Measurements from ENCODE around the gene SLC35F1.

Gene SLC35F1

GRCh38 chr6:118297821-118298220 is 390.8 kb downstream of the SLC35F1 start:
- Histone ChIP-seq H3K4me2 (ENCODE audit: low read length) (no peak overlapping the region), H3K36me3 (ENCODE audit: insufficient read depth, low read length) (no peaks in the 10 kb centered on the region), H3K9me2 (ENCODE audit: low read depth, low read length) (no peaks in the 10 kb centered on the region), H3K9ac (ENCODE audit: low read length) (no peak overlapping the region), H3F3A (ENCODE audit: insufficient read depth, low read length) (no peaks in the 10 kb centered on the region), H3K4me1 (ENCODE audit: insufficient read depth, low read length, severe bottlenecking) (no peaks in the 10 kb centered on the region), H2AFZ (ENCODE audit: low read length) (no peak overlapping the region), H3K27me3 (ENCODE audit: insufficient read depth, low read length) (no peaks in the 10 kb centered on the region), H3K9me3 (ENCODE audit: low read length) (no peaks in the 10 kb centered on the region), H3K4me3 (ENCODE audit: low read depth, low read length, poor library complexity, severe bottlenecking) (no peak overlapping the region), H3K27ac (ENCODE audit: low read depth, low read length, poor library complexity, severe bottlenecking) (no peak overlapping the region), H3K79me2 (ENCODE audit: insufficient read depth, low read length) (no peaks in the 10 kb centered on the region), H4K20me1 (ENCODE audit: insufficient read depth, low read length) (no peaks in the 10 kb centered on the region)
- TF ChIP-seq EZH2 (IDR thresholded peaks at IDR 0.05; ENCODE audit: borderline replicate concordance, low read length) (no peak), CTCF (IDR thresholded peaks at IDR 0.05; ENCODE audit: low read length) (no peak)

GRCh38 chr6:118298476-118299427 is 391.7 kb downstream of the SLC35F1 start:
- Histone ChIP-seq H3K9me3 (ENCODE audit: low read length) (no peaks in the 10 kb centered on the region), H3K27me3 (ENCODE audit: insufficient read depth, low read length) (no peaks in the 10 kb centered on the region), H3K36me3 (ENCODE audit: insufficient read depth, low read length) (no peaks in the 10 kb centered on the region), H3K27ac (ENCODE audit: low read depth, low read length, poor library complexity, severe bottlenecking) (no peak overlapping the region), H4K20me1 (ENCODE audit: insufficient read depth, low read length) (no peaks in the 10 kb centered on the region), H3K4me2 (ENCODE audit: low read length) (no peak overlapping the region), H3K79me2 (ENCODE audit: insufficient read depth, low read length) (no peaks in the 10 kb centered on the region), H2AFZ (ENCODE audit: low read length) (no peak overlapping the region), H3K4me1 (ENCODE audit: insufficient read depth, low read length, severe bottlenecking) (no peaks in the 10 kb centered on the region), H3K9me2 (ENCODE audit: low read depth, low read length) (no peaks in the 10 kb centered on the region), H3K4me3 (ENCODE audit: low read depth, low read length, poor library complexity, severe bottlenecking) (no peak overlapping the region), H3F3A (ENCODE audit: insufficient read depth, low read length) (no peaks in the 10 kb centered on the region), H3K9ac (ENCODE audit: low read length) (no peak overlapping the region)
- TF ChIP-seq EZH2 (IDR thresholded peaks at IDR 0.05; ENCODE audit: borderline replicate concordance, low read length) (no peak), CTCF (IDR thresholded peaks at IDR 0.05; ENCODE audit: low read length) (no peak)

GRCh38 chr6:118299457-118299856 is 392.4 kb downstream of the SLC35F1 start:
- no peaks in the 10 kb centered on the region for H3K9me3 ChIP-seq (ENCODE audit: low read length)
- no peaks in the 10 kb centered on the region for H3K9me2 ChIP-seq (ENCODE audit: low read depth, low read length)
- no peaks in the 10 kb centered on the region for H3F3A ChIP-seq (ENCODE audit: insufficient read depth, low read length)
- no peak overlapping the region for H3K4me2 ChIP-seq (ENCODE audit: low read length)
- no peaks in the 10 kb centered on the region for H3K79me2 ChIP-seq (ENCODE audit: insufficient read depth, low read length)
- no peaks in the 10 kb centered on the region for H3K36me3 ChIP-seq (ENCODE audit: insufficient read depth, low read length)
- H2AFZ ChIP-seq (ENCODE audit: low read length): no peak overlapping the region
- H3K9ac ChIP-seq (ENCODE audit: low read length): no peak overlapping the region
- H3K4me3 ChIP-seq (ENCODE audit: low read depth, low read length, poor library complexity, severe bottlenecking): no peak overlapping the region
- no peak overlapping the region for H3K27ac ChIP-seq (ENCODE audit: low read depth, low read length, poor library complexity, severe bottlenecking)
- TF ChIP-seq EZH2 (IDR thresholded peaks at IDR 0.05; ENCODE audit: borderline replicate concordance, low read length): no peak
- TF ChIP-seq CTCF (IDR thresholded peaks at IDR 0.05; ENCODE audit: low read length): no peak
- H4K20me1 ChIP-seq (ENCODE audit: insufficient read depth, low read length): no peaks in the 10 kb centered on the region
- H3K4me1 ChIP-seq (ENCODE audit: insufficient read depth, low read length, severe bottlenecking): no peaks in the 10 kb centered on the region
- no peaks in the 10 kb centered on the region for H3K27me3 ChIP-seq (ENCODE audit: insufficient read depth, low read length)
